ENCODE data around the gene CMSS1.
A peak's percentile ranks its signal among the peaks of the same experiment; 100 is the strongest.

Gene CMSS1

DNA sequence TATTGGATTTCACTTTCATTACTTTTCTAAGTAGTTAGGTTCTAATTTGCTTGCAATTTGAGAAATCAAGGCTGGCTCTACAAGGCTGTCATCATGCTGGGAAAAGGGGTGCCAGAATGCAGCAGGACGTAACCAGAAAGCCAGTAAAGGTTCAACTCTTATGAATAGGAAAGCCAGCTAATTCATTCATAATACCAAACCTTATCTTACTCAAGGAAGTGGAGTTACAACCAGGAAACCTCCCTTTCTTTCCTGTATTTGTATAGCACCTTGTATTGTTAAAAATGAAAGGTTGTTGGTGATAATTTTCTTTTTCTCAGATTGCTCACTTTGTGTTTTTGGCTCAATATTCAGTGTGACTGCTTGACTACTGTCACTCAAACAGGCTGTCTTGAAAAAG lies 187.3 kb downstream of the CMSS1 start:
- DNase-seq: no peak

DNA sequence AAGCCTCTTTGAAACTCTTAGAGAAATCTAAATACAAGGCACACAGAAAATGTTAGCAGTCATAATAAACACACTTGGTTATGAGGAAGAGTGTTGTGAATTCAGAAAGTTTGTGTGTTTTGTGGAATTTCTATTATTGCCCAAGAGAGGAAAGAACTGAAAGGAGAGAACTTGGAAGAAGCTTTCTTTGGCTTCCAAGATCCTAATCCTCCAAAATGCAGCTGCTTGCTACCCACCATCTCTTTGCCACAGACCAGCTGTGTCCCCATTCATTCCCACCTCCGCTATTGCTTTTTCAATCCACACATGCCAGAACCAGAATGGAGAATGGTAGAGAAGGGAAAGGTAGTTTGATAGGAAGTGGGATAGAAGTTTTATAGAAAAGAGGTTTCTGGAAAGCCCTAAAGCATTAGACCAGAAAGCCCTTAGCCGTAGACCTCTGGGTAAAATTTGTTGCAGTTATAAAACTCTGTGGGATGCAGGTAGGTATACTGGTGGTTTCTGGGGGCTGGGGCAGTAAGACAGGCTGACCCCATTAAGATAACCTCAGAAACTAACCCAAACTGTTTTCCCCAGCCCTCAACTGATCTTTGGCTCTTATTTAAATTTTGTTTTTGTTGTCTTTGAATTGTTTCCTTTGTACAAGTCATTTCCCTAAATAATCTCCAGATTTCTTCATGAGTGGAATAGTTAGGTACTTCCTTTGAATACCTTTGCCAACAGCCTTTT lies 188.2 kb downstream of the CMSS1 start:
- peak; percentile 65 for DNase-seq

DNA sequence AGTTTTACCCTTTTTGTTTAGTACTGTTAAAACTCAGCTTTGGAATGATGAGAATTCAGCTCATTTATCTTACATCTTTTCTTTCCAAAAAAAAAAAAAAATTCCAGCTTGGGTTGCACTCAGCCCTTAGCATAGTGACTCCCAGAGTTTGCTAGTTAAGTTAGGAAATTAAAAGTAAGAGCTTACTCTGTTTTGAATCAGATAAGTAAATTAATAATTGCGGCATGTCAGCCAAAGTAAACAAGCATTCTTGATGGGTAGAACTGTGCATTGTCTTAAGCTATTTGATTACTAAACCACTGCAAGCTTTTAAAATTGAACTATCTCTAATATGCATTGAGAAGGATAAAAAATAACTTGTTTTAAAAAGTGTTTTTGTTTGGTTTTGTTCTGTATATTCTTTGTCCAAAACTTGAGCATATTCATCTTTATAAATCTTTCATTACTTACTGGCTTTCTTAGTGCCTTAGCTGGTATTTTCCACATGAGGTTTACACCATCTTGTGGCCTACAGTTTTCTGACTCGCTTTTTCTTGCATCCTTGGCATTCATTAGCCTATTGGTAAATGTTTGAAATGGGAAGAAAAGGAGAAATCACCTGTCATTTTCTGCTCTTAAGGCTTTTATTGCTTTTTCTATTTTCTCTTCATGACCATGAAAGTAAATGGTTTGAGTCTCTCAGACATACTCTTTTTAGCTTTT lies 189.1 kb downstream of the CMSS1 start:
- no peak for DNase-seq

DNA sequence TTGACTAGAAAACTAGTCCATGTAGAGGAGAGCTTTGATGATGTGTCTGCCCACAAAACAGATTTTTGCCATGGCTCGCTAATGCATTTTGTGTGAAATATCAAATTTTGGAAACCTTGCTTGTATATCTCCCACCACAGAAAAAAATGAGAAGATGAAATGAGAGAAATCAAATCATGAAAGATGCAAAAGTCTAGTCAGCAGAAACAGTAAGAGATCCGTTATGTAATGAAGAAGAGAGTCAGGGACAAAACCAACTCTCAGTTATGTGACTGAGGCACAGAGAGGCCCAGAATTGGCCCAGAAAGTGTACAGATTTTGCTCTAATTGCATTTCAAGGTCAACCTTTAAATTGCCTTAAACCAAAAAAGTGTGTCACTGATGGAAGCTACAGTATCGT lies 189.7 kb downstream of the CMSS1 start:
- DNase-seq: no peak

DNA sequence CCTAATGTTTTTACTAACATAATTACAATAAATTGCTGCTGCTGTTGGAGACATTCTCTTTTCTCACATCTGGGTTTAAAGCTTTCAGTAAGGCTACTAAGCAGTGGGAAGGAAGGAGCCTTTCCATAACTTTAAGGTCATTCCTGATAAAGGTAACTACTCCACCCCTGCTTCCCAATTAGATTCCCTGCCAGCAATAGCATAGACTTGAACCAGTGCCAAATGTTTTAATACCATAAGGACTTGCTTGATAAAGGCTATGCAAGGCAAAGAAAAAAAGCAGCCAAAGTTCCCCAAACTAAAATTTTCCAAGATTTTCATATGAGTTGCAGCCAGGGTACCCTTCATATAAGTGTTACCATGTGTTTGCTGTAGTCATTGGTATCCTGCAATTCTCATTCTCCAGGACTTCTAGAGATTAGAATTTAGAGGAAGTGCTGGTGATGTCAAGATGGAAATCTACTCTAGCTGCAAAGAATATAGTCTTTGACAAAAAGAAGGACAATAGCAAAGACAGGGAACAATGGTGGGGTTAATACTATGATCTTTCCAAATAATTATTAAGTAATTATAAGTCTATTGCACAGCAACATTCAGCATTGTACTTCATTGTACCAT lies 190.5 kb downstream of the CMSS1 start:
- no peak for DNase-seq

DNA sequence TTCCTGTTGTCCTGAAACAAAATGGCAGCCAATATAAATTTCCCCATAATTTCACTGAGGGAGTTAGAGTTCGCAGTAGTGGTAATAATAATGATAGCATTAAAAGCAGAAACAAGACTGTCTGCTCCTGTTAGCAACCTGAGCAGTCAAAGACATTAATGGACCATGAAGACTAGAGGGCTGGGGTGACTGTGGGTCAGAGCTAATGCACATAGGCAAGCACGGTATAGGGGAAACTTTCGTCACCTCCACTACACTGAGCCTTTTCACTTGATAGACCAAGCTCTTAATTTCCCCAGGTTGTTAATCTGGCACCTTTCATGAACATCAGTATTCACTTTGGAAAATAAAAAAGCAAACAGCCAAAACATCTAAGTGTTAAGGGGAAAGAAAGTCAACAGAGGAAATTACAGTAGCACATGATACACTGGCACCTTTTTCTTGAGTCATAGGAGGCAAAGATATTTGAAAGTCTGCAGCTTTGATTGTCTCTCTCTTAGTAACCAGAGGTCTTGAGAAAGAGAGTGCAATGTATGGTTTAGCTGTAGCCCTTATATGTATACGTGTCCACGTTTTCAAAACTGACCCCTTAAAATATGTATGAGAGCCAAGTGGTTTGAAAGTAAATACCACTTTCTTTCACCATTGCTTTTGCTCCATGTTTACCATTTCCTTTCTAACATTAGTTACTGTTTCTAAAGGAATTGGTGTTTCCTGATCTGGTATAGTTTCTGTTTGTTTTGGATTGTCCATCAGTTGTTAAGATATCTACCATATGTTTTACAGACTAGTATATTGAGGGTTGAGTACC lies 191.8 kb downstream of the CMSS1 start:
- DNase-seq: no peak

DNA sequence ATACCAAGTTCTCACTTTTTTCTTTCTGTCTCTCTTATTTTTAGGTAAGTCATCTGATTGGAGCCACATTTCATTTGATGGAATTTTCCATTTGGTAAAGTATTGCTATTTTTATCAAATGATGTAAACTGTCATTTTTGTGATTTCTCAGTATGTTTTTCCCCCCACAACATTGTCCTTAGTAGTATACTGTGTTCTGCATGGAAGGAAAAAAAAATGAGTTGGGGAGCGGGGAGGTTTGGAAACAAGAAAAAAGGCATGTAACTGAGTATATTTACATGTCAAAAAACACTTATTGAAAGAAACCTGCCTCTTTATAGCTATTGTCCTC lies 192.4 kb downstream of the CMSS1 start:
- DNase-seq: no peak

DNA sequence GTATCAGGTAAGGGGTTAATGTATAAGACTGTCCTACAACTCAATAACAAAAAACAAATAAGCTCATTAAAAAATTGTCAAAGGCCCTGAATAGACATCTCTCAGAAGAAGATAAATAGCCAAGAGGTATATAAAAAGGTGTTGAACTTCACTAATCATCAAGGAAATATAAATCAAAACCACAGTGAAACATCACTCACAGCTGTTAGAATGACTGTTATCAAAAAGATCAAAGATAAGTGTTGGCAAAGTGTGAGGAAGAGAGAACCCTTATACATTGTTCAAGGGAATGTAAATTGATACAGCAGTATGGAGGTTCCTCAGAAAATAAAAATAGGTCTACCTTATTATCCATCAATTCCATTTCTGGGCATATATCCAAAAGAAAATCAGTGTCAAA lies 201.1 kb downstream of the CMSS1 start:
- DNase-seq: no peak

DNA sequence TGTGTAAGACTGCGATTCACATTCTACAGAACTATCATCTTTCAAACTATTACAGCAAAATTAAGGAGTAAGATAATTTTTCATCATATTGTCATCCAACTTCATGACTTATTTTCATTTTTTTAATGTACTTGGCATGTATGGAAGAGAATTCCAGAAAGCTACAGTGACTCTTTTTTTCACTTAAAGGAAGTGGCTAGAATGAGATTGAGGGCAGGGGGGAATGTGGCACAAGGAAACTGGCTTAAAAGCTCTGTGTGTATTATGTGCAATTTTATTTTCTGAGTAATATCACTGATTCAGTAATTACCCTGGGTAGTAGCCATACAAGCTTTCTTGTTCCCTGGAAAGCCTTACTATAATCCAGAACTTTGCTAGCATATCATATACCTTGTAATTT lies 202.1 kb downstream of the CMSS1 start:
- DNase-seq: no peak

DNA sequence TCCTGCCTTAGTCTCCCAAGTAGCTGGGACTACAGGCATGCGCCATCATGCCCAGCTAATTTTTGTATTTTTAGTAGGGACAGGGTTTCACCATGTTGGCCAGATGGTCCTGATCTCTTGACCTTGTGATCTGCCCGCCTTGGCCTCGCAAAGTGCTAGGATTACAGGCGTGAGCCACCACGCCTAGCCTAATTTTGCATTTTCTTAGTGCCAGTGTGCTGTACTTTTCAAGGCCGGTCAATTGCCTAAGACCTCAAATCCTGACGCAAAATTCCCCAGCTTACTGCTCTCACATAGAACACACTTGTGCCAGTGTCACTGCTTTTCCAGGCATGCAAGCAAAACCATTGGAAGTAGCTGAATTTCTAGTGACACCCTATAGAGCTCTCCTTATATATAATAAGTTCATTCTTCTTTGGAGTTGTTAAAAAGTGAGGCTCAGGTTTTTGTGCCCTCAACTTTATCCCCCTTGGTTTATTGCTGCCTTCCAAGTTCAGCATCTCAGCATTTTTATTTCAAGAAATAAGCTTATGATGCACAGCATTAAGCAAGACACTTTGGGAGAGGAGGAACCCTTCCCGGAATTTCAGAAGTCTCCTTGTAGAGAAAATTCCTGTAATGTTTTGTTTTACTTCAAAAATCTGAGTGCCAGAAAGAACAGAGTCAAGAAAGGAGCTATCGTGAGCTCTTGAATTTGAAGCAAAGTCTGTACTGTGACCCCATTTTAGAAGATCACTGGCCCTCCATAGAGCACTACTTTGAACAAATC lies 203.4 kb downstream of the CMSS1 start:
- DNase-seq: no peak

DNA sequence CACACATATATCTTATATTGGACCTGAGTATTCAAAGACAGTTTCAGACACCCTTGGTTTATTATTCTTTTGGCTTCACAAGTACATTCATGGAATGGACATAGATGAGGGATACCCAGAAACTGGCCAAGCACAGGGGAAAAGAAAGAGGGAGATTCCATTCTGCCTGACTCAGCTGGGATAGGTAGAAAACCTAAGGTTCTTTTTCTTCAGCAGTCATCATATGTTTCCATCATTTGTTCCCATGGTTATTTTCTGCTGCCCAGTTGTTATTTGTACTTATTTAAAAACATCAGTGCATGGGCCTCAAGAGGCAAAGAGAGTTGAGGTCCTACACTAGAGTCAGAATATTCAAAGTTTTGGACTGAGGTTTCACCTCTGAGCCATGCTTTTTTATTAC lies 204.8 kb downstream of the CMSS1 start:
- no peak for DNase-seq

DNA sequence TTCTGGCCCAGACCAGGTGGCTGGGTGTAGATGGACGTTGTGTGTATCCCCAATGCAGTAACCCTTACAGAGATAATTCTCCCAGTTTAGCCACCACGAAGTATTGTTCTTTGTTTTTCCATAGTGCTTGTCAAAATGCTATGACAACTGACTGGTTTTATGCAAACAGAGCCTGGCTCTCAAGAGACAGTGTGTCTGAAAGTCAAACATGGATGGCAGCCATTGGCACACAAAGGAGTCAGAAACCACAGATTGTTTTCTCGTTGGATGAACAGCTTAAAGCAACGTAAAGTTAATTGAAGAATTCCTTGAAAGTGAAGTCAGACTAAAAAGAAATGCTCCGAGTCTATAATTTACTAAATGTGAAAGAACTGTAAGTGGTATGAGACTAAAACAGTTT lies 205.5 kb downstream of the CMSS1 start:
- DNase-seq: no peak

DNA sequence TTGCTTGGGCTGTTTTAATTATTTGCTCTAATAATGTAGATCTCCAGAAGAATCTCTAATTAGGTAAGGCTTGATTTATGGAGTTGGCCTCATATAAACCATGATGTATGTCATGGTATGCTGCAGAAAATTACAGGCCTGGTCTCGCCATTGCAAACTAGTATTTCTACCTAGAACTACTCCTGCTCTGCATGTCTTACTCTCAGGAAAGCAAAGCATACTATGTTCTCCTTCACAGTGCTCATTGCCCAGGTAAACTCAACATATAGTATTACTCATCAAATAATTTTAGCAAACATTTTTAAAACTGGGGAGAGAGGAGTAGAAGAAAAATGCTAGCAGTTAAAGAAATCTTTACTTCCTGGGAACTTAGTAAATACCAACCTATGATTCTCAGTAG lies 205.9 kb downstream of the CMSS1 start:
- DNase-seq: no peak

DNA sequence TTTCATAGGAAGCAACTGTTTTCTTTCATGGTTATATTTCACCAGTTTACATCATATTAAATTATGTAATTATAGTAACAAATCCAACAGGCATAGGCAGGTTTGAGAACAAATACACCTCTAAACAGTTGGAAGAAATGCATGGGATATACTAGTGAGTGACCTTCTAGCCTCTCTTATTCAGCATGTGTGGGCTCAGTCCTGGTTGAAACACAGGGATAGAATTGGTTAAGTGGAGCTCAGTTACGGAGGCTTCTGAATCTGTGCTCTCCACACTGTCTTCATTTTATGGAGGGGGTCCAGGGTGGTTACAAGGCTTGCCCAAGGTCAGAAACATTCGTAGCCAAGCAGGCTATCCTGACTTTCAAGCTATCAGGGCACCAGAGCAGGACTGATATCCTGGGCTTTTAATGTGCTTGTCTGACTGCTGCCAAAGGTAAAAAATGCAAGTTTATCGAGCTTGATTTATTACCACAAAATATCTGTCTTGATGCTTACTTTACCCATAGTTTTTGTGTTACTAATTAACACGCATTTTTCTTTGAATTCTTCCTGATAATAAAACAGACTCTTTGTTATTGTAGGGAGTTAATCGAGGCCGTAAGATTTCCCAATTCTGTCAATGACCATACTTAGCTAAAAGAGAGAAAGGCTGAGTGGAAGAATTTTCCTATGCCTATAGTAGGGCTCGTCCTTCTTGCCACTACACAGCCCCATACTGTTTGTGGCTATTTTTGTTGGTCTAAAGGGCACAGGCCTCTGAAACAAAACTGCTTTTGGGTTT lies 207.1 kb downstream of the CMSS1 start:
- DNase-seq: no peak

DNA sequence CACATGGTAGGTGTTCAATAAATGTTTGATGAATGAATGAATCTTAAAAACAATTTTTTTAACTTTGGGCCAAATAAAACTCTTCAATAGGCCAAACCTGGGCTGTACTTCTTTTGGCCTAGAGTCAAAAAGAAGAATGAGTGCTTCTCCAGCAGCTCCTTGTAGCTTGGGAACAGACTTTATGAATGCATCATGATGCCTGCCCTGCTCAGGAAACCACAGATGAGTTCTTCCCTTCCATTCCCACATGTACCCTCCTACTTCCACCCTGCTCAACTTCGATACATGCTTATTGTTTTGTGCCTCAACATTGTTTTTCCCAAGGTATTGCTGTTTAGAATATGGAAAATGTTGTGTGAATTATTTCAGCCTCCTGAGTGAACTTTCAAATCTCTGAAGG lies 209.7 kb downstream of the CMSS1 start:
- no peak for DNase-seq

DNA sequence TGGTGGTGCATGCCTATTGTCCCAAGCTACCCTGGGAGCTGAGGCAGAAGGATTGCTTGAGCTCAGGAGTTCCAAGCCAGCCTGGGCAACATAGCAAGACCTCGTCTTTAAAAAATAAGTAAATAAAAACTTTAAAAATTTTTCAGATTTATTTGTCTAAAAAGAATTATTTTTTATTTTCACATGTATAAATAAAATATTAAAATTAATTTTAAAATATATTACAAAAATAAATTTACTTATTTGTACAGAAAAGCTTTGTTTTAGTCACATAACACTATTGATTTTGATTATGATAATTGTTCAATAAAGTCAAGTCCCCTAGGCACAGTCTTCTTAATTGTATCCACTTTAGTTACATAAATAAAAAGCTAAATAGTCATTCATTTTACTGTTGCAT lies 211.4 kb downstream of the CMSS1 start:
- DNase-seq: no peak

DNA sequence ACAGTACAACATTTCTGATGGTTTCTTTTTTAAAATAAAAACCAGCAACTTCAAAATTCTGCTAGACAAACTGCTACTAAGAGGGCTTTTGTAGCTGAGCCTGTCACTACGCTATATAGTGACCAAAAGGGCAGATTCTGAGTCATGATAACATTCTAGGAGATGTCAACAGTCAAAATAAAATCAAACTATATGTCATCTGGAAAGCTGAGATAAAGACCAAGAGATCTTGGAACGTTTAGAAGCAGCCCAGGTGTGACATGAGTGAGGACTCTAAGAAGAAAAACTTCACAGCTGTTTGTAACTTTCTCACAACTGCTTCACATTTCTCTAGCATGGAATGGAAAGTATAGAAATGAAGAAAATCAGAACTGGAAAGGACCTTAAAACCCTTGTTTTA lies 212.0 kb downstream of the CMSS1 start:
- DNase-seq: no peak

DNA sequence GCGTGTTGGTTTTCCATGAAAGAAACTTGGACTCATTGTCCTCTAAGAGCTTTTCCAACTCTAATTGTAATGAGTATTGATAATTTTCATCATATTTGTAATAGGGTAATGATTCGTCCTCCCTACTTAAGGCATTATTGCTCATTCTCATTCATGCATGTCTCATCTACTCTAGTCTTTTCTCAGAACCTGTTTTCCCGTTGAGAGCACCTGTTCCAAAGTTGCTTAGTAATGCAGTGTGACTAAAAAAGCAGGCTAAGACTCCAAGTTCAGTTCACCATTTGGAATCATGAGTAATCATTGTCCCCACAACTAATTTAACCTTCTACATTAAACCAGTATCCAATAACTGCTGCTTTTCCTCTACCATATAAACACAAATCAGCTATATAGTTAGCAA lies 212.7 kb downstream of the CMSS1 start:
- DNase-seq: no peak

DNA sequence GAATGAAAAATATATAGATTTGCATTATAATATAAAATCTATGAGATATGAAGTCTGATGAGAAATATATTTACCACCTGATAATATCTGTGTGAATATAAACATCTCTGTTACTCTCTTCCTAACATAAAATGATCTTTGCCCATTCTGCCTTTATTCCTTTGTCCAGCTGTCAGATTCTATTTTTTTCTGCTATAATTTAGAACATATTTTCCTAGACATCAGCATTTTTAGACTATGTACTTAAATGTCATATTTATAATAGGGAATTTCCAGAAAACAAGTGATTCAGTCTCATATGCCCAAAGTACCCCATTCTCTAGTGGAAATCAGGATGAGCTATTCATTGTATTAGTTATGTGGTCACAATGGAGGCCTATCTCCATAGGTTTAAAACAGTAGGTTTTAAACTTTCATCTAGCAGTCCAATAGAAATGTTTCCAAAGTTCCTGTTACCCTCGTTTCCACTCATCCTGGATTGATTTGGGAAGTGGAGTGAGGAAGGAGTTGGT lies 213.3 kb downstream of the CMSS1 start:
- peak; percentile 23 for DNase-seq

DNA sequence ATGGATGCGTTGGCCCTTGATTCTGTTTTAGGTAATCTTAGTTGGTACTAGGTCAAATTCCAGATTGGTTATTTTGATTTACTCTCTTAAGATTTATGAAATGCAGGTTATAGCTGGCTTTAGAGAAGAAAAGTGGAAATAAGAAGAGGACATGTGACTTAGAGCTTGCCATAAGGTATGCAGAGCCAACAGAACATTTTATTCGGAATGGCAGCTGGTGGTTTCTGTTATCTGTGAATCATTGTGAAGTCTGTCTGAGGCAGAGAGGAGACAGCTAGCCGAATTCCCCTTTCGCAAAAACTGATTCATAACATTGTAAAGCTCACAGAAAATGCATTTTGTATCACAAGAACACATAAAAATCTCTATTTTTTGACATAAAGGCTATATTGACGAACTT lies 214.6 kb downstream of the CMSS1 start:
- no peak for DNase-seq

DNA sequence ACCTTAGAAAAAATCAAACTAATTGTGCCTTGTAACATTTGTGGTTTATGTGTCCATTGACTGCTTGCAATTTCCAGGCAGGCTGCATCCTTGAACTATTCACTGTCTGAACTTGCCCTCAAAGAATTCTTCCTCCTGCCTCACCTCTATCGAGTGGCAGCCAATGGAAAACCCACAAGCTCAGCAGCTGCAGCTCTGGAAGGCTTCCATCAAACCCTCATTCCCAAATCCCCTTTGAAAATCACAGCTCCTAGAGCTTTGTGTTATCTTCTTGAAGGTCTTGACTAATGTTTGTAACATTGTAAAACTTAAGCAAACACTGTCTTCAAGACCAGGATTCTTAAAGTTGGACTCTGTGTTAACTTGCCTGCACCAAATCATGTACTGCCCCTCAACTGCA lies 215.5 kb downstream of the CMSS1 start:
- no peak for DNase-seq

Data from inflammatory macrophage treated with lipopolysaccharide for 4 hours (primary cell).